Measurements from ENCODE around the gene GANAB. TPM values are rescaled to one million over a fixed set of nuclear protein-coding genes. Genes with fewer than 3 reads are reported as not detected.
A peak's percentile ranks its signal among the peaks of the same experiment; 100 is the strongest.

The GANAB gene
- total and polyA plus RNA-seq, 2 of the 13 experiments (the other 11 are each of a cell fraction or from before 2014, with no cell fraction given), result 99.5 to 234 TPM

- TF ChIP-seq PLSCR1 (CRISPR knock-in tag; IDR thresholded peaks at IDR 0.05; ENCODE audit: borderline replicate concordance) (no peak), POLR2AphosphoS2 (IDR thresholded peaks at IDR 0.05; ENCODE audit: low read depth, low read length) (no peak), CBX2 (IDR thresholded peaks at IDR 0.05; ENCODE audit: low read depth, low read length) (no peak), CBX2 (CRISPR knock-in tag; IDR thresholded peaks at IDR 0.05; ENCODE audit: low read depth) (no peak), ZNF225 (CRISPR knock-in tag; IDR thresholded peaks at IDR 0.05) (no peak), NCOA1 (CRISPR knock-in tag; IDR thresholded peaks at IDR 0.05) (no peak), WIZ (CRISPR knock-in tag; IDR thresholded peaks at IDR 0.05) (no peak), SIN3B (IDR thresholded peaks at IDR 0.05; ENCODE audit: low read length) (peak; percentile 87), MLLT10 (CRISPR knock-in tag; IDR thresholded peaks at IDR 0.05) (no peak), PHF20 (CRISPR knock-in tag; IDR thresholded peaks at IDR 0.05) (peak; percentile 97), ZNF550 (CRISPR knock-in tag; IDR thresholded peaks at IDR 0.05; ENCODE audit: borderline replicate concordance) (no peak), ZBTB8A (CRISPR knock-in tag; IDR thresholded peaks at IDR 0.05; ENCODE audit: borderline replicate concordance, low read depth) (no peak; the same call in 1 of the 2 replicates), ZNF850 (CRISPR knock-in tag; conservative IDR thresholded peaks at IDR 0.05) (no peak), MEIS1 (CRISPR knock-in tag; IDR thresholded peaks at IDR 0.05; ENCODE audit: borderline replicate concordance) (peak; percentile 83; the same call in 1 of the 2 replicates), ZNF496 (CRISPR knock-in tag; IDR thresholded peaks at IDR 0.05; ENCODE audit: insufficient replicate concordance) (no peak), TFAP4 (IDR thresholded peaks at IDR 0.05; ENCODE audit: borderline replicate concordance, low read depth) (peak; percentile 43; the same call in 1 of the 2 replicates), NFRKB (IDR thresholded peaks at IDR 0.05) (no peak; the same call in 1 of the 2 replicates), KMT2A (CRISPR knock-in tag; IDR thresholded peaks at IDR 0.05) (peak; percentile 95), ZFP62 (CRISPR knock-in tag; IDR thresholded peaks at IDR 0.05) (no peak), XBP1 (CRISPR knock-in tag; IDR thresholded peaks at IDR 0.05) (no peak)
- TF ChIP-seq, protein P1, sequence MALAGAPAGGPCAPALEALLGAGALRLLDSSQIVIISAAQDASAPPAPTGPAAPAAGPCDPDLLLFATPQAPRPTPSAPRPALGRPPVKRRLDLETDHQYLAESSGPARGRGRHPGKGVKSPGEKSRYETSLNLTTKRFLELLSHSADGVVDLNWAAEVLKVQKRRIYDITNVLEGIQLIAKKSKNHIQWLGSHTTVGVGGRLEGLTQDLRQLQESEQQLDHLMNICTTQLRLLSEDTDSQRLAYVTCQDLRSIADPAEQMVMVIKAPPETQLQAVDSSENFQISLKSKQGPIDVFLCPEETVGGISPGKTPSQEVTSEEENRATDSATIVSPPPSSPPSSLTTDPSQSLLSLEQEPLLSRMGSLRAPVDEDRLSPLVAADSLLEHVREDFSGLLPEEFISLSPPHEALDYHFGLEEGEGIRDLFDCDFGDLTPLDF (CRISPR knock-in tag; IDR thresholded peaks at IDR 0.05), result peak; percentile 89
- TF ChIP-seq, protein P2, sequence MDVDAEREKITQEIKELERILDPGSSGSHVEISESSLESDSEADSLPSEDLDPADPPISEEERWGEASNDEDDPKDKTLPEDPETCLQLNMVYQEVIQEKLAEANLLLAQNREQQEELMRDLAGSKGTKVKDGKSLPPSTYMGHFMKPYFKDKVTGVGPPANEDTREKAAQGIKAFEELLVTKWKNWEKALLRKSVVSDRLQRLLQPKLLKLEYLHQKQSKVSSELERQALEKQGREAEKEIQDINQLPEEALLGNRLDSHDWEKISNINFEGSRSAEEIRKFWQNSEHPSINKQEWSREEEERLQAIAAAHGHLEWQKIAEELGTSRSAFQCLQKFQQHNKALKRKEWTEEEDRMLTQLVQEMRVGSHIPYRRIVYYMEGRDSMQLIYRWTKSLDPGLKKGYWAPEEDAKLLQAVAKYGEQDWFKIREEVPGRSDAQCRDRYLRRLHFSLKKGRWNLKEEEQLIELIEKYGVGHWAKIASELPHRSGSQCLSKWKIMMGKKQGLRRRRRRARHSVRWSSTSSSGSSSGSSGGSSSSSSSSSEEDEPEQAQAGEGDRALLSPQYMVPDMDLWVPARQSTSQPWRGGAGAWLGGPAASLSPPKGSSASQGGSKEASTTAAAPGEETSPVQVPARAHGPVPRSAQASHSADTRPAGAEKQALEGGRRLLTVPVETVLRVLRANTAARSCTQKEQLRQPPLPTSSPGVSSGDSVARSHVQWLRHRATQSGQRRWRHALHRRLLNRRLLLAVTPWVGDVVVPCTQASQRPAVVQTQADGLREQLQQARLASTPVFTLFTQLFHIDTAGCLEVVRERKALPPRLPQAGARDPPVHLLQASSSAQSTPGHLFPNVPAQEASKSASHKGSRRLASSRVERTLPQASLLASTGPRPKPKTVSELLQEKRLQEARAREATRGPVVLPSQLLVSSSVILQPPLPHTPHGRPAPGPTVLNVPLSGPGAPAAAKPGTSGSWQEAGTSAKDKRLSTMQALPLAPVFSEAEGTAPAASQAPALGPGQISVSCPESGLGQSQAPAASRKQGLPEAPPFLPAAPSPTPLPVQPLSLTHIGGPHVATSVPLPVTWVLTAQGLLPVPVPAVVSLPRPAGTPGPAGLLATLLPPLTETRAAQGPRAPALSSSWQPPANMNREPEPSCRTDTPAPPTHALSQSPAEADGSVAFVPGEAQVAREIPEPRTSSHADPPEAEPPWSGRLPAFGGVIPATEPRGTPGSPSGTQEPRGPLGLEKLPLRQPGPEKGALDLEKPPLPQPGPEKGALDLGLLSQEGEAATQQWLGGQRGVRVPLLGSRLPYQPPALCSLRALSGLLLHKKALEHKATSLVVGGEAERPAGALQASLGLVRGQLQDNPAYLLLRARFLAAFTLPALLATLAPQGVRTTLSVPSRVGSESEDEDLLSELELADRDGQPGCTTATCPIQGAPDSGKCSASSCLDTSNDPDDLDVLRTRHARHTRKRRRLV (CRISPR knock-in tag; IDR thresholded peaks at IDR 0.05), result peak; percentile 99
These were observed 54.8 kb downstream of the GANAB start, which contains the start of gene TUT1 (continued) for GRCh38 chr11:62591448-62592145.
